Lower leg skin (tissue), 3 donors: ENCODE data around the gene MPP7.

Experiments
- CTCF ChIP-seq, 3 donors: fragments of 450-650 bp; IDR thresholded peaks; one replicate each; pipeline ENCODE4 v1.5.1; 2016; ENCODE audit warnings: antibody characterized with exemption in 3 of 3, mild to moderate bottlenecking in 3 of 3, moderate library complexity in 2 of 3
- POLR2A ChIP-seq, 2 donors: fragments of 450-650 bp; IDR thresholded peaks; one replicate each; pipeline ENCODE4 v1.6.1; 2016 to 2017; ENCODE audit warnings: antibody characterized with exemption in 2 of 2, mild to moderate bottlenecking in 1 of 2, moderate library complexity in 1 of 2

DNA sequence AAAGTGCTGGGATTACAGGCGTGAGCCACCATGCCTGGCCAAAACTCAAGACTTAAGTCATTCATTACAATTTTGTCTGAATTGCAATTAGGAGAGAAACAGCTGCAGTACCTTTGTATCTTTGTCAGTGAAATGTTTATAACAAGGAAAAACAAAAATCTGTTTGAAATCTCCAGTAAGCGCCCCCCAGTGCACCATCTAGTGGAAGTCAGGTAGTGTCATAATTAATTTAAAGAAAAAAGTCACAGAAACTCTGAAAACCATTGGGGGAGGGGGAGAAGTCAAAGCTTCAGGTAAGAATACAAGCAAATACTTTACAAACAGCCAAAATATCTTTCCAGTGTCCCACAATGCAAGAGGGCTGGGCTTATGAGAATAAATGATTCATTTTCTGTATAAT is 2.8 kb downstream of the MPP7 start:
- TF ChIP-seq CTCF (IDR thresholded peaks at IDR 0.05): no peak
- no peak for TF ChIP-seq POLR2A (IDR thresholded peaks at IDR 0.05)
